Upper lobe of left lung (tissue), 6 donors: ENCODE data around the gene UQCC2. TPM values are rescaled to one million over a fixed set of nuclear protein-coding genes. Genes with fewer than 3 reads are reported as not detected.
A peak's percentile ranks its signal among the peaks of the same experiment; 100 is the strongest.

ENCODE experiments used
- ATAC-seq, 2 donors: fragments of 200-7000 bp; cut with Tn5 transposase; one replicate each; pipeline ENCODE4 v1.9.1; 2022; ENCODE audit warnings: mild to moderate bottlenecking in 2 of 2, moderate library complexity in 2 of 2; ENCODE audit not compliant: low FRiP score in 2 of 2
- DNase-seq, 2 donors: peaks; one replicate each; pipeline ENCODE4 v3.0.0-alpha.2; 2019 to 2020
- H3K27ac ChIP-seq, 4 donors: fragments of 200-600 bp; sonication (generic); one replicate each; pipeline ENCODE4 v1.5.1; 2016 to 2019
- H3K27me3 ChIP-seq, 4 donors: fragments of 200-600 bp; sonication (generic); one replicate each; pipeline ENCODE4 v1.5.1; 2017 to 2019
- H3K36me3 ChIP-seq, 4 donors: fragments of 200-600 bp; sonication (generic); one replicate each; pipeline ENCODE4 v1.5.1; 2016 to 2019
- H3K4me1 ChIP-seq, 4 donors: fragments of 200-600 bp; sonication (generic); one replicate each; pipeline ENCODE4 v1.5.1; 2018 to 2019
- H3K4me3 ChIP-seq, 4 donors: fragments of 200-600 bp; sonication (generic); one replicate each; pipeline ENCODE4 v1.5.1; 2017 to 2019; ENCODE audit warnings: mild to moderate bottlenecking in 2 of 4, moderate library complexity in 1 of 4
- H3K9me3 ChIP-seq, 4 donors: fragments of 200-600 bp; sonication (generic); one replicate each; pipeline ENCODE4 v1.5.1; 2018 to 2019
- EP300 ChIP-seq, 4 donors: sonication (generic); formaldehyde crosslinking; IDR thresholded peaks; one replicate each; pipeline ENCODE4 v1.5.1; 2017; ENCODE audit warnings: antibody characterized with exemption in 4 of 4, control low read depth in 2 of 4
- POLR2A ChIP-seq, 4 donors: fragments of 450-650 bp; IDR thresholded peaks; one replicate each; pipeline ENCODE4 v1.5.1; 2016 to 2017; ENCODE audit warnings: antibody characterized with exemption in 4 of 4, mild to moderate bottlenecking in 2 of 4
- POLR2AphosphoS5 ChIP-seq, 2 donors: sonication (generic); formaldehyde crosslinking; IDR thresholded peaks; one replicate each; pipeline ENCODE4 v1.5.1; 2017; ENCODE audit warnings: antibody characterized with exemption in 2 of 2
- whole genome bisulfite sequencing, 2 donors: methylation state at CpG; one replicate each; pipeline ENCODE4 v1.1.5; 2017 to 2018; 5-methylcytosine and 5-hydroxymethylcytosine counted together
- total RNA-seq, 6 donors: library from RNA; depleted of rRNA in 4 of 6; stranded (reverse); fragments of >200 nt in 4 of 6; gene quantifications; one replicate each; pipeline versions ENCODE4 v1.1.0 to v1.2.1, GENCODE V29; 2016 to 2021
- TF ChIP-seq, protein P1 (sequence below), 6 experiments: fragments of 450-650 bp in 4 of 6; fragments of 200-600 bp in 2 of 6; sonication (generic) in 2 of 6; IDR thresholded peaks; one replicate each; pipeline ENCODE4 v1.5.1; 2016 to 2019; ENCODE audit warnings: antibody characterized with exemption in 6 of 6
- donor health status: DM: no; HTN: no; CAD: no; lungs with moderate emphysema.
- donor health status: DM: no; HTN: yes; CAD: no; lungs with severe emphysema.

The UQCC2 gene
- 10 to 100 TPM in 5 of 6 donors, 1 to 10 TPM in 1; 8.9 to 53.0 (median 18.2) TPM for total RNA-seq

GRCh38 chr6:33711140-33712129 is at the start of gene UQCC2:
Gene UQCC2 (minus strand): TSS chr6:33711700. CDS start chr6:33711686, 14 bp downstream.
- peak within 1 kb of the TSS; percentile 78 to 96 (median 79) for H3K4me3 ChIP-seq
- no peak for TF ChIP-seq EP300 (IDR thresholded peaks at IDR 0.05)
- TF ChIP-seq, protein P1, sequence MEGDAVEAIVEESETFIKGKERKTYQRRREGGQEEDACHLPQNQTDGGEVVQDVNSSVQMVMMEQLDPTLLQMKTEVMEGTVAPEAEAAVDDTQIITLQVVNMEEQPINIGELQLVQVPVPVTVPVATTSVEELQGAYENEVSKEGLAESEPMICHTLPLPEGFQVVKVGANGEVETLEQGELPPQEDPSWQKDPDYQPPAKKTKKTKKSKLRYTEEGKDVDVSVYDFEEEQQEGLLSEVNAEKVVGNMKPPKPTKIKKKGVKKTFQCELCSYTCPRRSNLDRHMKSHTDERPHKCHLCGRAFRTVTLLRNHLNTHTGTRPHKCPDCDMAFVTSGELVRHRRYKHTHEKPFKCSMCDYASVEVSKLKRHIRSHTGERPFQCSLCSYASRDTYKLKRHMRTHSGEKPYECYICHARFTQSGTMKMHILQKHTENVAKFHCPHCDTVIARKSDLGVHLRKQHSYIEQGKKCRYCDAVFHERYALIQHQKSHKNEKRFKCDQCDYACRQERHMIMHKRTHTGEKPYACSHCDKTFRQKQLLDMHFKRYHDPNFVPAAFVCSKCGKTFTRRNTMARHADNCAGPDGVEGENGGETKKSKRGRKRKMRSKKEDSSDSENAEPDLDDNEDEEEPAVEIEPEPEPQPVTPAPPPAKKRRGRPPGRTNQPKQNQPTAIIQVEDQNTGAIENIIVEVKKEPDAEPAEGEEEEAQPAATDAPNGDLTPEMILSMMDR (IDR thresholded peaks at IDR 0.05): peak; percentile 37 to 89 (median 68)
- TF ChIP-seq POLR2A (IDR thresholded peaks at IDR 0.05): peak in 2 of 4 donors; percentile 60 to 83
- TF ChIP-seq POLR2AphosphoS5 (IDR thresholded peaks at IDR 0.05): peak; percentile 54 to 78
- ATAC-seq (peak; percentile 97 to 99), DNase-seq (peak; percentile 98 to 99)
- H3K4me1 ChIP-seq: peaks cover 12 to 21% (median 15%) of the 10 kb centered on the region in 4 donors
- no peaks in the 10 kb centered on the region for H3K27me3 ChIP-seq
- no peaks in the 10 kb centered on the region for H3K9me3 ChIP-seq
- peak within 1 kb of the TSS; percentile 88 to 97 (median 92) for H3K27ac ChIP-seq
- 2 to 4% methylated on average over 32 to 59 of the region's 73 CpGs for WGBS, 2 donors
- H3K36me3 ChIP-seq: peaks cover 0 to 19% (median 7%) of the 10 kb centered on the region in 4 donors

- H3K27ac ChIP-seq: no peak overlapping the region
- no peaks in the 10 kb centered on the region for H3K36me3 ChIP-seq
These were observed 48.6 kb upstream of the UQCC2 start for GRCh38 chr6:33759887-33760629.

DNA sequence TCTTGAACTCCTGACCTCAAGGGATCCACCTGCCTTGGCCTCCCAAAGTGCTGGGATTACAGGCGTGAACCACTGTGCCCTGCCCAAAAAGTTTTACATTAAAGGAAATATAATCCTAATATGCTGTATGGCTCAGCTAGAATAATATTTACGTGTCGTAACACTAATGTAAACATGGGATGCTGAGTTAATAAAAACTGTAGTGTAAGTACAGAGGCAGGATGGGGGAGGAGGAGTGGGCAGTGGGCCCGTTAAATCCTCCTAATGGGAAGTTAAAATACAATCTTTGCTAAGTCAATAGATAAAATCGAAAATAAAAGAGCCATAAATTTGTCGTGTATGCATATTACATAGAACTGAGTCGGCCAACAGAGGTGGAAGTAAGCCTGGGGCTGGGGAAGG is 47.3 kb upstream of the UQCC2 start:
- Histone ChIP-seq H3K27me3 (no peaks in the 10 kb centered on the region), H3K9me3 (no peaks in the 10 kb centered on the region), H3K36me3 (no peaks in the 10 kb centered on the region), H3K27ac (no peak overlapping the region), H3K4me3 (no peak overlapping the region), H3K4me1 (peaks cover 0 to 8% (median 4%) of the 10 kb centered on the region in 4 donors)
- 43 to 45% methylated on average over 7 of the region's 7 CpGs for WGBS, 2 donors
- no peak for DNase-seq
- TF ChIP-seq POLR2AphosphoS5 (IDR thresholded peaks at IDR 0.05) (no peak), POLR2A (IDR thresholded peaks at IDR 0.05) (no peak), EP300 (IDR thresholded peaks at IDR 0.05) (no peak)
- TF ChIP-seq, protein P1 (IDR thresholded peaks at IDR 0.05): no peak
- no peak for ATAC-seq

More at GRCh38 chr6:33759887-33760629, 48.6 kb upstream of the UQCC2 start:
- TF ChIP-seq, protein P1 (IDR thresholded peaks at IDR 0.05): no peak
- TF ChIP-seq POLR2AphosphoS5 (IDR thresholded peaks at IDR 0.05): no peak
- no peak for TF ChIP-seq POLR2A (IDR thresholded peaks at IDR 0.05)
- DNase-seq (no peak), ATAC-seq (no peak)
- Histone ChIP-seq H3K4me1 (peaks cover 0 to 8% (median 4%) of the 10 kb centered on the region in 4 donors), H3K9me3 (no peaks in the 10 kb centered on the region), H3K27me3 (no peaks in the 10 kb centered on the region), H3K4me3 (no peak overlapping the region)
- 90 to 94% methylated on average over 8 to 9 of the region's 9 CpGs for WGBS, 2 donors

DNA sequence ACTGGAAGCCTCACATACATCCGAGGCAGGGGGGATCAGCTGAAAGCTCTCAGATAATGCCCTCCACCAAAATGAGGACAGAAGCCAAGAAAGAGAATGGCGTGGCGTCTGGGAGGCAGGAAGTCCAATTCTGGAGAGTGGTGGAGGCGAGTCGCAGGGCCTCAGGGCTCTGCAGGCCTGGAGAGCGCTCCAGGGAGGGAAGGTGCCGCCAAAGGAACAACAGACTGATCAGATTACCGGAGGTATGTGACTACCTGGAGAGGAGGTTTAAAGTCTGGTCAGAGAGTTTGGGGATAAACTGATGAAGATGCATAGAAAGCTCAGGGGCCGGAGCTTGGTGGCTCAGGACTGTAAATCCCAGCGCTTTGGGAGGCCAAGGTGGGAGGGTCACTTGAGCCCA is 46.4 kb upstream of the UQCC2 start:
- TF ChIP-seq POLR2AphosphoS5 (IDR thresholded peaks at IDR 0.05): no peak
- TF ChIP-seq, protein P1 (IDR thresholded peaks at IDR 0.05): no peak
- TF ChIP-seq POLR2A (IDR thresholded peaks at IDR 0.05): no peak
- TF ChIP-seq EP300 (IDR thresholded peaks at IDR 0.05): no peak
- no peak overlapping the region for H3K27ac ChIP-seq
- H3K9me3 ChIP-seq: no peaks in the 10 kb centered on the region
- no peaks in the 10 kb centered on the region for H3K36me3 ChIP-seq
- ATAC-seq (no peak), DNase-seq (no peak)
- no peak overlapping the region for H3K4me3 ChIP-seq
- peaks cover 0 to 8% (median 4%) of the 10 kb centered on the region in 4 donors for H3K4me1 ChIP-seq
- 84 to 89% methylated on average over 10 of the region's 10 CpGs for WGBS, 2 donors
- H3K27me3 ChIP-seq: no peaks in the 10 kb centered on the region
